PC-3 (cell line): ENCODE data around the gene CNTN4. TPM values are rescaled to one million over a fixed set of nuclear protein-coding genes. Genes with fewer than 3 reads are reported as not detected.

Source experiments
- ATAC-seq: fragments of 200-7000 bp; cut with Tn5 transposase; 2 replicates; pipeline ENCODE4 v1.9.1; 2020; ENCODE audit warnings: mild to moderate bottlenecking, moderate library complexity
- BruUV-seq: library from RNA; stranded (reverse); fragments of 400-500 nt; replicated peaks from 2 replicates; lab custom pipeline; 2021; lab: Mats Ljungman, UMichigan
- CTCF ChIA-PET: fragments of 300-600 bp; sonication (Branson Sonifier 250); formaldehyde crosslinking; loops from one replicate; lab custom pipeline; 2022; ENCODE audit warnings: antibody characterized with exemption; lab: Charles Lee
- POLR2A ChIA-PET: fragments of 300-600 bp; sonication (Branson Sonifier 250); formaldehyde crosslinking; loops from one replicate; lab custom pipeline; 2022; ENCODE audit warnings: antibody characterized with exemption; ENCODE audit not compliant: unreplicated experiment; lab: Charles Lee
- DNase-seq: peaks from one replicate; pipeline ENCODE4 v3.0.0-alpha.2; 2015
- H2AFZ ChIP-seq: fragments of 300-600 bp; sonication (generic); 2 replicates; pipeline ENCODE4 v1.6.0; 2016; ENCODE audit warnings: antibody characterized with exemption, low read length
- H3F3A ChIP-seq: fragments of 300-600 bp; sonication (generic); one replicate; pipeline ENCODE4 v1.6.0; 2017; ENCODE audit warnings: antibody characterized with exemption, low read length, control low read depth, mild to moderate bottlenecking; ENCODE audit not compliant: unreplicated experiment
- H3K27ac ChIP-seq: fragments of 300-600 bp; sonication (generic); 2 replicates; pipeline ENCODE4 v1.5.1; 2016; ENCODE audit warnings: mild to moderate bottlenecking, low read length
- H3K27me3 ChIP-seq: fragments of 300-600 bp; sonication (generic); 2 replicates; pipeline ENCODE4 v1.6.1; 2016; ENCODE audit warnings: low read length, mixed read lengths
- H3K36me3 ChIP-seq: fragments of 300-600 bp; sonication (generic); 2 replicates; pipeline ENCODE4 v1.6.1; 2016; ENCODE audit warnings: low read depth, mixed run types, low read length, mixed read lengths
- H3K4me1 ChIP-seq: fragments of 300-600 bp; sonication (generic); 2 replicates; pipeline ENCODE4 v1.5.1; 2016; ENCODE audit warnings: low read length; ENCODE audit not compliant: insufficient read depth
- H3K4me2 ChIP-seq: fragments of 300-600 bp; sonication (generic); 2 replicates; pipeline ENCODE4 v1.6.0; 2016; ENCODE audit warnings: low read length
- H3K4me3 ChIP-seq: fragments of 300-600 bp; sonication (generic); 2 replicates; pipeline ENCODE4 v1.5.1; 2016; ENCODE audit warnings: mild to moderate bottlenecking, low read length, mixed read lengths
- H3K79me2 ChIP-seq: fragments of 300-600 bp; sonication (generic); 2 replicates; pipeline ENCODE4 v1.6.1; 2017; ENCODE audit warnings: low read length, mixed read lengths
- H3K9ac ChIP-seq: fragments of 300-600 bp; sonication (generic); 2 replicates; pipeline ENCODE4 v1.6.0; 2016; ENCODE audit warnings: mild to moderate bottlenecking, low read length
- H3K9me2 ChIP-seq: fragments of 300-600 bp; sonication (generic); replicated peaks from 2 replicates; pipeline ENCODE4 v1.6.1; 2016; ENCODE audit warnings: mixed run types, low read length, mixed read lengths
- H3K9me3 ChIP-seq: fragments of 300-600 bp; sonication (generic); 2 replicates; pipeline ENCODE4 v1.6.1; 2016; ENCODE audit warnings: low read length, mixed read lengths
- H4K20me1 ChIP-seq: fragments of 300-600 bp; sonication (generic); 2 replicates; pipeline ENCODE4 v1.6.1; 2016; ENCODE audit warnings: low read length, mixed read lengths
- CTCF ChIP-seq: fragments of 300-600 bp; sonication (generic); conservative IDR thresholded peaks from 2 replicates; pipeline ENCODE4 v1.5.1; 2017; ENCODE audit warnings: antibody characterized with exemption, low read depth, mild to moderate bottlenecking, low read length
- EZH2 ChIP-seq: fragments of 300-600 bp; sonication (generic); IDR thresholded peaks from one replicate; pipeline ENCODE4 v1.6.1; 2017; ENCODE audit warnings: antibody characterized with exemption, mild to moderate bottlenecking, low read length; ENCODE audit not compliant: unreplicated experiment
- EZH2phosphoT487 ChIP-seq: fragments of 300-600 bp; sonication (generic); IDR thresholded peaks from 2 replicates; pipeline ENCODE4 v1.6.1; 2018; ENCODE audit warnings: mild to moderate bottlenecking, antibody characterized with exemption, low read length, borderline replicate concordance
- intact Hi-C: fragments of 100-400 bp; cut with micrococcal nuclease; formaldehyde crosslinking; loops from 2 replicates; pipeline ENCODE4 v1.9.0; 2023
- total RNA-seq: library from RNA; depleted of rRNA; stranded (reverse); fragments of >200 nt; gene quantifications from 2 replicates; pipeline ENCODE4 v1.2.3, GENCODE V29; 2014

Gene CNTN4
- total RNA-seq, 1 experiment from 2014 or later, result not detected

GRCh38 chr3:3016226-3016625, 917.6 kb downstream of the CNTN4 start:
- Histone ChIP-seq H3K79me2 (no peaks in the 10 kb centered on the region), H3F3A (no peaks in the 10 kb centered on the region), H3K4me3 (no peak overlapping the region), H3K27me3 (peaks cover 13% of the 10 kb centered on the region; the same call in 1 of the 2 replicates), H3K36me3 (no peaks in the 10 kb centered on the region), H2AFZ (no peak overlapping the region), H3K9ac (no peak overlapping the region), H3K4me1 (no peaks in the 10 kb centered on the region), H3K9me3 (peaks cover 5% of the 10 kb centered on the region; the same call in 1 of the 2 replicates), H3K4me2 (no peak overlapping the region), H3K27ac (no peak overlapping the region), H4K20me1 (no peaks in the 10 kb centered on the region), H3K9me2 (no peaks in the 10 kb centered on the region)
- ATAC-seq, result no peak
- DNase-seq, result no peak
- intact Hi-C loops, result loop anchor here (5.0 kb wide), 1 partner anchor 151 kb away; no protein-coding TSS in a partner anchor
- TF ChIP-seq CTCF (no peak), EZH2phosphoT487 (no peak), EZH2 (no peak)
- CTCF ChIA-PET, result no interaction called here
- POLR2A ChIA-PET, result no interaction called here
- BruUV-seq, result no TSS peak

DNA sequence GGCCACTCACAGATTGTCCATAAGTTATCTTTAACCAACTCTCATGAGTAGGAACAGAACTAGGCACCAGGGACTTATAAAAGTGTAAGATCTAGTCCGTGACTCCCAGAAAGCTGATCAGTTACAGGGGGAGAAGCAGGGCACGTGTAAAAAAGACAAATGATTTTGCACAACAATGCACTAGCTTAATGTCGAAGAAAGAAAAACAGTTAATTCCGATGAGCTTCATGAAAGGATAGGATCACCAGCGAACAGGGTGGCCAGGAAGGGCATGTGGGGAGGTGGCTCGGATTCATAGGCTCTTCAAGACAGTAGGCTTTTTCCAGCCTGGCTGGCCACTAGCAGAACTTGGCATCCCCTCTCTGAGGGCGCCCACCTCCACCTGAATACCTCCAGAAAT, 921.5 kb downstream of the CNTN4 start:
- intact Hi-C loops, result no loop called here
- H4K20me1 ChIP-seq, result no peaks in the 10 kb centered on the region
- no peaks in the 10 kb centered on the region for H3K79me2 ChIP-seq
- H3K9me3 ChIP-seq, result no peaks in the 10 kb centered on the region
- H3K9ac ChIP-seq, result no peak overlapping the region
- H3F3A ChIP-seq, result no peaks in the 10 kb centered on the region
- no peak overlapping the region for H2AFZ ChIP-seq
- no peak for DNase-seq
- no peak overlapping the region for H3K4me3 ChIP-seq
- BruUV-seq, result no TSS peak
- H3K4me1 ChIP-seq, result no peaks in the 10 kb centered on the region
- ChIA-PET POLR2A (no interaction called here), CTCF (no interaction called here)
- H3K4me2 ChIP-seq, result no peak overlapping the region
- TF ChIP-seq CTCF, result no peak
- no peak overlapping the region for H3K27ac ChIP-seq
- H3K27me3 ChIP-seq, result peaks cover 11% of the 10 kb centered on the region; the same call in 1 of the 2 replicates
- no peak for ATAC-seq
- no peaks in the 10 kb centered on the region for H3K36me3 ChIP-seq
- no peaks in the 10 kb centered on the region for H3K9me2 ChIP-seq

DNA sequence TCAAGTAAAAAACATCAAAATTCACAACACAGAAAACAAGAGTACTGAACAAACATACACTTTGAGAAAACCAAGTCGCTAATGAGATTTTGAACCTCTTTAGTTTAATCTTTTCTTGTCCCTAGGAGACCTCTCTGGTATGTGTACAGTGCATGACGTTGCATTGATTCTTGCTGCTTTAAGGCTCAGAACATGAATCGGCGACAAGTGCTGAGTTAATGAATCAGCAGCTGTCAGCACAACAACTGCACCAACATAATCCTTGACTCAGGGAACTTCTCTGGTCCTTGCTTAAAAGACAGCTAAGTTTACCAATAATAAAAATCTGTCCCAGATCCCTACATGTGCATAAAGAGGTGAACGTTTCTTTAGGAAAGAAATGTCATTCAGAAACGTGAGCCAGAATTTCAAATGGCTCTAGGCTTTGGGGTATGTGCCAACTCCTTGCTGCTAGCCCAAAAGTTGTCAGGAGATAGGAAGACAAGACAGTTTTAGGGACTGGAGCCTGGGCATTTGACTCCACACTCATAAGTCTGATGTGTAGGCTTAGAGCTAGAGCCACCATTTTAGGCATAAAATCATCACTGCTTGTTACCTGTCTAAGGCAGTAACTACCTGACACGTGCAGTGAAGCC, 924.6 kb downstream of the CNTN4 start:
- no peaks in the 10 kb centered on the region for H3K4me1 ChIP-seq
- no peaks in the 10 kb centered on the region for H3K36me3 ChIP-seq
- ATAC-seq (no peak), DNase-seq (no peak)
- no peak overlapping the region for H3K4me3 ChIP-seq
- H3K27me3 ChIP-seq, result peaks cover 7% of the 10 kb centered on the region; the same call in 1 of the 2 replicates
- H4K20me1 ChIP-seq, result no peaks in the 10 kb centered on the region
- intact Hi-C loops, result no loop called here
- H3K27ac ChIP-seq, result no peak overlapping the region
- no peaks in the 10 kb centered on the region for H3F3A ChIP-seq
- H3K4me2 ChIP-seq, result no peak overlapping the region
- no peak for TF ChIP-seq EZH2
- no peak for TF ChIP-seq CTCF
- TF ChIP-seq EZH2phosphoT487, result no peak
- H2AFZ ChIP-seq, result no peak overlapping the region
- H3K79me2 ChIP-seq, result no peaks in the 10 kb centered on the region
- no peaks in the 10 kb centered on the region for H3K9me2 ChIP-seq
- no peaks in the 10 kb centered on the region for H3K9me3 ChIP-seq
- H3K9ac ChIP-seq, result no peak overlapping the region
- ChIA-PET POLR2A (no interaction called here), CTCF (no interaction called here)
- BruUV-seq, result no TSS peak
